A204.1 (cell line): Measurements from ENCODE around the gene SETMAR.
"Not testable (repeated sequence)": the region's sequence is repeated elsewhere in the genome, so short reads cannot be mapped to it uniquely, and the experiment has no call there.

ENCODE experiments used
- FAIRE-seq: peaks from 2 replicates; lab custom pipeline; 2012; peaks lifted over from hg19 to GRCh38; lab: Jason Lieb, UNC

The SETMAR gene

GRCh38 chr3:4314688-4315087 lies 11.5 kb downstream of the SETMAR start:
- peak; percentile 80 for FAIRE-seq

- FAIRE-seq = no peak
These were observed 17.1 kb downstream of the SETMAR start for GRCh38 chr3:4320096-4320911.

- no peak for FAIRE-seq
These were observed 18.6 kb downstream of the SETMAR start for GRCh38 chr3:4321732-4322131.

- no peak for FAIRE-seq
These were observed 19.5 kb downstream of the SETMAR start for GRCh38 chr3:4322635-4323034.

GRCh38 chr3:4323246-4324027 lies 20.3 kb downstream of the SETMAR start:
- FAIRE-seq = no peak

GRCh38 chr3:4326868-4327267 lies 23.7 kb downstream of the SETMAR start:
- no peak for FAIRE-seq

DNA sequence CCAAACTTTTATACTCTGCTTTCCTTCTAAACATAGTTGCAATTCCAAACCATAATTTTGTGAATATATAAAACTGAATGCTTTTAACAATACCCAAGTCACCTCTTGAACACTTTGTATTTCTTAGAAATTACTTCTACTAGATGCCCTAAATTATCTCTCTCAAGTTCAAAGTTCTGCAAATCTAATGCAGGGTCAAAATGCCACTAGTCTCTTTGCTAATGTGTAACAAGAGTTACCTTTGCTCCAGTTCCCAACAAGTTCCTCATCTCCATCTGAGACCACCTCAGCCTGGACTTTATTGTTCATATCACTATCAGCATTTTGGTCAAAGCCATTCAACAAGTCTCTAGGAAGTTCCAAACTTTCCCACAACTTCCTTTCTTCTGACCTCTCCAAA lies 26.6 kb downstream of the SETMAR start:
- not testable (repeated sequence) for FAIRE-seq

- FAIRE-seq = no peak
These were observed 28.9 kb downstream of the SETMAR start for GRCh38 chr3:4332111-4332510.

GRCh38 chr3:4332574-4332973 lies 29.4 kb downstream of the SETMAR start:
- FAIRE-seq = no peak

DNA sequence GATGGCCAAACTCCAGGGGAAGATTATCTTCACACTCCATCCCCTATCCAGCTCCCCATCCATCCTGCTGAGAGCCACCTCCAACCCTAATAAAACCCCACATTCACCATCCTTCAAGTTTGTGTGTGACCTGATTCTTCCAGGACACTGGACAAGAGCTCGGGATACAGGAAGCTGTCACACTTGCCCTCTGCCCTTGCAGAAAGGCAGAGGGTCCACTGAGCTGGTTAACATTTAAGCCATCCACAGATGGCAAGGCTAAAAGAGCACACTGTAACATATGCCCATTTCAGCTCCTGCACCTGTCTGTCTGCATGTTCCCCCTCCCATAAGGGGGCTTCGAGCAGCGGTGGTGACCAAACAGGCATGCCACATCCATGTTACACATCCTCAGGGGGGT lies 29.8 kb downstream of the SETMAR start:
- FAIRE-seq = no peak

DNA sequence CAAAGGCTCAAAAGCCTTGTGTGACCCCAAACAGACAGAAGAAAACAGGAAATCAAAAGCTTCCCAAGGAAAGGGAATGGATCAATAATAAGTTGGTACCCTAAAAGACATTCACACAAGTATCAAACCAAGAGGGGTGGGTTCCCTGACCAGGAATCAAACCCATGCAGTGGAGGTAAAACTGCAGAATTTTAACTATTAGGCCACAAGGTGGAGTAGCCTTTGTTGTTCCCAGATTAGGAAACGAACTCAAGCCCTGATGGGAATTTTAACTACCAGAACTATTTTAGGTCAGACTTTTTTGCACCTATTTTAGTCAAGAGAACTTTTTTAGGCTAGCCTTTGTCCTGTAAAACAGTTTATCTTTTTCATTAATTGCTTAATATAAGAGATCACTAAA lies 31.4 kb downstream of the SETMAR start:
- no peak for FAIRE-seq

GRCh38 chr3:4335840-4336562 lies 32.8 kb downstream of the SETMAR start:
- FAIRE-seq = no peak

- FAIRE-seq = no peak
These were observed 33.8 kb downstream of the SETMAR start for GRCh38 chr3:4336850-4337546.

- FAIRE-seq = no peak
These were observed 35.6 kb downstream of the SETMAR start for GRCh38 chr3:4338751-4339150.

- FAIRE-seq = no peak
These were observed 36.9 kb downstream of the SETMAR start for GRCh38 chr3:4340077-4340410.

GRCh38 chr3:4340411-4341335 lies 37.5 kb downstream of the SETMAR start:
- FAIRE-seq = no peak

DNA sequence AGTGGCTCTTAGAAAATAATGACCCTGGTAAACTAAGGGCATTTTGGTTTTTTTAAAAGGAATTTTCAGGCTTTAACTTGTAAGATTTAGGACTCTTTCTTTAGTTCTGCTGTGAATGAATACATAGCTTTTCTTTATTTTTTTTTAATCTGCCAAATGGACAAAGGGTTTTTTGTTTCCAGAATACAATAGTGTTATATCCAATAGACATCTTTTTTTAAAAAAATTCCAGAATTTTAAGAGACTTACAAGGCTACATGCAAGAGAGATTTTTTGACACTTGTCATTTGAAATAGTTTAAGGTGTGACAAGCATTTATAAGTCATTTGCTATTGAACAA lies 38.1 kb downstream of the SETMAR start:
- FAIRE-seq = no peak

- FAIRE-seq = no peak
These were observed 40.1 kb downstream of the SETMAR start for GRCh38 chr3:4343258-4343657.

GRCh38 chr3:4350789-4351163 lies 47.6 kb downstream of the SETMAR start:
- FAIRE-seq = peak; percentile 53

- FAIRE-seq = no peak
These were observed 48.1 kb downstream of the SETMAR start for GRCh38 chr3:4351164-4351855.

- FAIRE-seq = no peak
These were observed 48.7 kb downstream of the SETMAR start for GRCh38 chr3:4351872-4352271.
